HFFc6 (cell line): ENCODE results near the gene PXYLP1. TPM values are rescaled to one million over a fixed set of nuclear protein-coding genes. Genes with fewer than 3 reads are reported as not detected.

Experiments
- DNase-seq: peaks from one replicate; pipeline ENCODE4 v3.0.0-alpha.2; 2018
- H3K27ac Mint-ChIP-seq: 2 replicates; pipeline ENCODE4 v1.8.0; 2020; ENCODE audit warnings: mild to moderate bottlenecking, mixed read lengths
- H3K27me3 Mint-ChIP-seq: 2 replicates; pipeline ENCODE4 v1.8.0; 2021; ENCODE audit warnings: mild to moderate bottlenecking, moderate library complexity, mixed read lengths; ENCODE audit not compliant: insufficient read depth
- H3K36me3 Mint-ChIP-seq: 2 replicates; pipeline ENCODE4 v1.8.0; 2021; ENCODE audit warnings: low read depth, mixed read lengths
- H3K4me1 Mint-ChIP-seq: 2 replicates; pipeline ENCODE4 v1.8.0; 2020; ENCODE audit warnings: low read depth, mixed read lengths
- H3K4me3 Mint-ChIP-seq: 2 replicates; pipeline ENCODE4 v1.8.0; 2020; ENCODE audit warnings: mild to moderate bottlenecking, moderate library complexity, mixed read lengths
- H3K9me3 Mint-ChIP-seq: 2 replicates; pipeline ENCODE4 v1.8.0; 2020; ENCODE audit warnings: mild to moderate bottlenecking, mixed read lengths
- total RNA-seq, 6 experiments: library from RNA; stranded (reverse); fragmentation: NEBNext Ultra II Directional; extraction: Animal tissue kit (Norgen Biotek cat#: 25700); gene quantifications; 2 replicates in 1 of 6; 3 replicates in 5 of 6; pipeline ENCODE4 v1.2.3, GENCODE V29; 2021
- TF ChIP-seq, protein P1 (sequence below): fragments of 200-600 bp; sonication (generic); IDR thresholded peaks from 2 replicates; pipeline ENCODE4 v1.5.0; 2021; ENCODE audit warnings: antibody characterized with exemption, mild to moderate bottlenecking

The PXYLP1 gene
- total RNA-seq, 6 experiments from 2014 or later: 4.5 to 5.4 (median 4.6) TPM

DNA sequence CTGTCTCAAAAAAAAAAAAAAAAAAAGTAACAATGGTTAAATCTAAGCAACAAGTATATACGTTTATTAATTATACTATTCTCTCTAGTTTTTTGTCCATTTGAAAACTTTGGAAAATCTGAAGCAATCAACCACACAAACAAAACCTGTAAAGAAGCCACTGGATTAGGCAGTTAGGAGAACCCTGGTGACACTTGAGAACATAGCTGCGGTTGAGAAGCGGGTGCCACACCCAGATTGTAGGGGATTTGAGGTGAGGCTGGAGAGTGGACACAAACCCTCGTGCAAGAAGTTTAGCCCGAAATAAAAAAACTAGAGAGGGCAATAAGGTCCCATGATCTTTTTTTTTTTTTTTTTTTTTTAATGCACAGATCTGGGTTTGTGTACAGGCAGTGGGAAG is 110.8 kb downstream of the PXYLP1 start:
- no peak for DNase-seq
- TF ChIP-seq, protein P1, sequence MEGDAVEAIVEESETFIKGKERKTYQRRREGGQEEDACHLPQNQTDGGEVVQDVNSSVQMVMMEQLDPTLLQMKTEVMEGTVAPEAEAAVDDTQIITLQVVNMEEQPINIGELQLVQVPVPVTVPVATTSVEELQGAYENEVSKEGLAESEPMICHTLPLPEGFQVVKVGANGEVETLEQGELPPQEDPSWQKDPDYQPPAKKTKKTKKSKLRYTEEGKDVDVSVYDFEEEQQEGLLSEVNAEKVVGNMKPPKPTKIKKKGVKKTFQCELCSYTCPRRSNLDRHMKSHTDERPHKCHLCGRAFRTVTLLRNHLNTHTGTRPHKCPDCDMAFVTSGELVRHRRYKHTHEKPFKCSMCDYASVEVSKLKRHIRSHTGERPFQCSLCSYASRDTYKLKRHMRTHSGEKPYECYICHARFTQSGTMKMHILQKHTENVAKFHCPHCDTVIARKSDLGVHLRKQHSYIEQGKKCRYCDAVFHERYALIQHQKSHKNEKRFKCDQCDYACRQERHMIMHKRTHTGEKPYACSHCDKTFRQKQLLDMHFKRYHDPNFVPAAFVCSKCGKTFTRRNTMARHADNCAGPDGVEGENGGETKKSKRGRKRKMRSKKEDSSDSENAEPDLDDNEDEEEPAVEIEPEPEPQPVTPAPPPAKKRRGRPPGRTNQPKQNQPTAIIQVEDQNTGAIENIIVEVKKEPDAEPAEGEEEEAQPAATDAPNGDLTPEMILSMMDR: no peak
- no peak overlapping the region for H3K4me3 Mint-ChIP-seq
- no peak overlapping the region for H3K27ac Mint-ChIP-seq
- H3K27me3 Mint-ChIP-seq: no peaks in the 10 kb centered on the region; the same call in none of the 2 replicates
- H3K4me1 Mint-ChIP-seq: peaks cover 23% of the 10 kb centered on the region
- peaks cover 10% of the 10 kb centered on the region; the same call in 1 of the 2 replicates for H3K36me3 Mint-ChIP-seq
- peaks cover 5% of the 10 kb centered on the region; the same call in 1 of the 2 replicates for H3K9me3 Mint-ChIP-seq

DNA sequence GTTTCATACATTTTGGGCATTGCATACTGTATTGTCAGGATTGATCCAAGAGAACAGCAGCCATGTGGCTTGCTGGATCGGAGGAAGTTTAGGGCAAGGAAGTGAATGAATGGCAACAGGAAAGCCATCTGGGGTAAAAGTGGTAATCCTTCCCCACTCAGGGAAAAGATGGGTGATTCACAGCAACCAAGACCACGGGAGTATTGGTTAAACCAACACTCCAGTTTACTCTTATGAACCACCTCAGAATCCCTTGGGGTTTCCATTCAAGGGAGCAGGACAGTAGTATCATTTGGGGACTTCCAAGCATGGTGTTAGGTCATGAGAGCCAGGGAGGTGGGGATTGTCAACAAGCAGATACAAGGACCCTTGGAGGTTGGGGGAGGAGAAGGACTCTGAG is 111.5 kb downstream of the PXYLP1 start:
- no peaks in the 10 kb centered on the region; the same call in none of the 2 replicates for H3K27me3 Mint-ChIP-seq
- H3K36me3 Mint-ChIP-seq: peaks cover 10% of the 10 kb centered on the region; the same call in 1 of the 2 replicates
- TF ChIP-seq, protein P1: no peak
- no peak for DNase-seq
- H3K4me1 Mint-ChIP-seq: peaks cover 19% of the 10 kb centered on the region
- no peak overlapping the region for H3K4me3 Mint-ChIP-seq
- no peak overlapping the region for H3K27ac Mint-ChIP-seq
- H3K9me3 Mint-ChIP-seq: peaks cover 5% of the 10 kb centered on the region; the same call in 1 of the 2 replicates

DNA sequence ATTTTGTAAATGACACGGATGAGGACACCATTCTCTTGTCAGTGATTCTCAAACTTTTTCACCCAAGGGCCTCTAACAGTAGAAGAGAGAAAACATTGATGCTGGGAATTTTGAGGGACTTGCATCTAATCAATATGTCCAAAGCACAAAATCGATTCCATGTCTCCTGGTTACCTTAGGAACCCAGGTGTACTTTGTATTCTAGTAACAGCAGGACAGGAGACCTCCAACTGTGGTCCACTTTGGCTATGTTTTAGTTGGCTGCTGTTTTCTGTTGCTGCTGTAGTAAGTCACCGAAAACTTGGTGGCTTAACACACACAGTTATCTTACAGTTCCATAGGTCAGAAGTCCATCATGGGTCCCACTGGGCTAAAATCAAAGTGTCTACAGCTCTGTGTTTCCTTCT is 112.2 kb downstream of the PXYLP1 start:
- H3K4me1 Mint-ChIP-seq: peaks cover 27% of the 10 kb centered on the region
- DNase-seq: no peak
- H3K27me3 Mint-ChIP-seq: no peaks in the 10 kb centered on the region; the same call in none of the 2 replicates
- TF ChIP-seq, protein P1: no peak
- H3K4me3 Mint-ChIP-seq: no peak overlapping the region
- peaks cover 10% of the 10 kb centered on the region; the same call in 1 of the 2 replicates for H3K36me3 Mint-ChIP-seq
- H3K27ac Mint-ChIP-seq: no peak overlapping the region
- H3K9me3 Mint-ChIP-seq: peaks cover 5% of the 10 kb centered on the region; the same call in 1 of the 2 replicates

Other genes starting within 250 kb of the PXYLP1 start
- not detected for gene SPSB4, start 180.5 kb upstream of the PXYLP1 start, total RNA-seq
- gene ZBTB38, start 136.7 kb downstream of the PXYLP1 start, total RNA-seq: 100 to 1,000 TPM; 146 to 172 (median 158) TPM